HG03280 (cell line): ENCODE measurements around the gene LRRC3C.
A peak's percentile ranks its signal among the peaks of the same experiment; 100 is the strongest.

Experiments used
- ATAC-seq: cut with Tn5 transposase; IDR thresholded peaks from one replicate; pipeline ENCODE4 v1.9.1; 2021; ENCODE audit warnings: mild to moderate bottlenecking, moderate library complexity; ENCODE audit not compliant: unreplicated experiment

Gene LRRC3C

DNA sequence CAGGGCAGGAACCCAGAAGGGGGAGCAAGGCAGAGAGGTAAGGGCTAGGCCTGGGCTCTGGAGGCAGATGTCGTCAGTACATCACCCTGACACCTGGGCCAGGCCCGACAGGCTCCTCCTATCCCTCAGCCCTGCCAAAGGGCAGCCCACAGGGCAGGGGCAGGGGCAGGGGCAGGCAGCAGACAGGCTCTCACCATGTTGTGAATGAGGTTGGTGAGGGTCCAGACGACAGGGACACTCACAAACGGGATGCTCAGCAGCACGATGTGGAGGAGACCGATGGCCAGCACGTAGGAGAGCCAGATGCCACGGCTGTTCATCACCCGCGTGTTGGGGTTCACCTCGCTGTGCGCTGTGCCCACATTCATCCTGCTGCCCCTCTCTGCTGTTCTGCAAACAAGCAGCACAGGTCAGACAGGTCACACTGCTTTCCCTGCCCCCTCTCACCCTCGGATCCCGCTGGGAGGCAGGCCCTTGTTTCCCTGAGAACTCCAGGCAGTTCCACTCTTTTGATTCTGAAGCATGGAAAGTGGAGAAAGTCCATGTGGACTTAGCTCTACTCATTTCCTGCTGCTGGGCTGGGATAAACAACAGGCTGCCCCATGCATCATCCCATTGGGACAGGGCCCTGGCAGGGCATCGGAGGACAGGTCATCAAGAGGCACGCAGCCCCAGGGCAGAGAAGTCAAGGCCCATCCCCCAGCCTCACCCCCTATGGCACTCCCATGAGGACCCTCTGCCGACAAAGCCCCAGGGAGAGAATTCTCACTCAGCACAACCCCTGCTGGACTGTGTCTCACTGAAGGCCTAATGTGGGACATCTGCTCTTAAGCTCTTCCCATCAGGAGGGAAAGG is 3.5 kb upstream of the LRRC3C start:
- no peak for ATAC-seq

DNA sequence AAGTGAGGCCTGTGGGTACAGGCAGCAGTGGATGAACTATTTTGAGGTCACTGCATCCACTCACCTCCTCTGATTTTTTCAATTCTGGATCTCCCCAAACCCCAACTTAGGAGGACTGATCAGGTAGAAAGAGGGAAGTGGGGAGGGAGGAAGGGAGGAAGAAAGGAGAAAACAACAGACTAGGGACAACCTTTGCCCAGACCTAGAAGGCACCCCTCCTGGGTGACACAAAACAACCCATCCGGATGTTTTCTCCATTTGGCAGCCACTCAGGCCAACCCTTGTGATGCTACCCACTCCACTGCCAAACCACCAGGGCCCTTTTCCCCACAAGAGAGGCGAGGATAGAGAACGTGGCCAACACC is 2.9 kb upstream of the LRRC3C start:
- no peak for ATAC-seq

DNA sequence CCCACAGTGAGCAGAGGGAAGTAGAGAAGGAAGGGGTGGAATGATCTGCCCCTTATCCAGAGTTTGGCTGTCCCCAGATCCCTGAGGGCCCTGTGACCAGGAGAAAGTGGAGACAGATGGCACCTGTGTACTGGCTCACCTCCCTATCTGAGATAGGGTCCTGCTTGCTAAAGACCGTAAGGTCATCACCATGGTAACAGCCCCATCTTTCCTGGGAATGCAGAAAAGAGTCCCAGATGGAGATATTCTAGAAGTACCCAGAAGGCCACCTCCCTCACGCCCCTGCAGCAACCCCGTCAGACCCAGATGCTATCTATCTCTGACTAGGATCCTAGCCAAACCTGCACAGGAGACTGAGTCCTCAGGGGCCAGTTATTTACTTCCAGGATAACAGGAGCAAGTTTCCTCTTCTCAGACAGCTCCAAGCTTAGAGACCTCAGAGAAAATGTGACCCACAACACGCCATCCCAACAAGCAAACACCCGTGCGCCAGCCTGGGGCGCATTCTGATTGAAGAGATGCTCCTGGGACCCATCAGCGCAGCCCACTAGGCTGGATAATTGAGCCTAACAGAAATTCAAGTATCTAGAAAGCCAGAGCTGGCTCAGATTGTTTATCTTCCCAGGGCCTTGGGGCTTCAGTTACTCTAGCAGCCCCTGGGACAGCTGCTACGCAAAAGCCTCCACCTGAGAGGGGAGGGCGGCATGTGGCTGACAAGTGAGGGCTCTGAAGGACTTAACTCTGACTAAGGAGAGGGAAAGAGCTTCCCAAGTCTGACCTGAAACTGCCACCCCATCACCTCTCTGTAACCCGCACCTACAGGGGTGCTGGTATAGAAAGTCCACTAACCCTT is 2.0 kb upstream of the LRRC3C start:
- ATAC-seq = no peak

DNA sequence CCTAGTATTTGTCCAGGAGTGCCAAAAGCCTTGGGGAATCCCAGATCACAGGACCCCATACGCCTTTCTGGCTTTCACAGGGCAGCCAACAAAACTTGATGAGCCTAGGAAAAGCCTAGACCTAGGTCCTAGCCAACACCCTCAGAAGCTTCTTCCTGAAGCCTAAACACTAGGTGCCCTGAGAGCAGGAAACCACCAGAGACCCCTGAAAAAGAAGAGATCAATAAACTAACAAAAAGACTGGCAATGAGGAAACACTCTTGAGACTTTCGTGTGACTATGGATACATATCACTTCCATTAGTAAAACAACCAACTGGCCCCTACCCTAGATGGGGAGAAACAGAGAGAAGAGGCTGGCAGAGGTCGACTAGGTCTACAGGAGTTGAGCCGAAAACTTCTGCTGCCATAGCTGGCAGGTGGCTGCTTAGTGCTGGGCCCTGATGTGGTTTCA is 1.4 kb upstream of the LRRC3C start:
- ATAC-seq = no peak

DNA sequence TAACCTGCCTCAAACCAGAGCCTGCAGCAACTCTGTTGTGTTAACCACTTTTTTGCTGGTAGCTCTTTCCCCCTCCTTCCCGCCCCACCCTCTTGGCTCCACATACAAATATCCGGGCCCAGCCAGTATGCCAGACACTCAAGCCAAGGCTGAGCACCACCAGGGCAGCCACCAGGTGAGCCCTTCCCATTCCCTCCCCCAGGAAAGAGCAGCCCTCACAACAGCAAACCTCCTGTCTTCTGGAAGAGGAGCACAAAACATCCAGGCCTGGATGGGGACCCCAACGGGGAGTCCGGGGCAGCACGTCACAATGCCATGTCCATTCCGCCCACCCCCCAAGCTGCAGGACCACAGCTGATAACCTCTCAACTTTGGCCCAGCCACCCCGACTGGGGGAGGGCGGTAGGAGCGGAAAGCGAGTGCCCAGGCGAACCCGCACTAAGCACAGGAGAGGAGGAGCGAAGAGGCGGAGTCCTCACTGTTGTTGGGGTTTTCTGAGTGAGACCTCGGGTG is 888 bp upstream of the LRRC3C start:
- ATAC-seq = no peak

DNA sequence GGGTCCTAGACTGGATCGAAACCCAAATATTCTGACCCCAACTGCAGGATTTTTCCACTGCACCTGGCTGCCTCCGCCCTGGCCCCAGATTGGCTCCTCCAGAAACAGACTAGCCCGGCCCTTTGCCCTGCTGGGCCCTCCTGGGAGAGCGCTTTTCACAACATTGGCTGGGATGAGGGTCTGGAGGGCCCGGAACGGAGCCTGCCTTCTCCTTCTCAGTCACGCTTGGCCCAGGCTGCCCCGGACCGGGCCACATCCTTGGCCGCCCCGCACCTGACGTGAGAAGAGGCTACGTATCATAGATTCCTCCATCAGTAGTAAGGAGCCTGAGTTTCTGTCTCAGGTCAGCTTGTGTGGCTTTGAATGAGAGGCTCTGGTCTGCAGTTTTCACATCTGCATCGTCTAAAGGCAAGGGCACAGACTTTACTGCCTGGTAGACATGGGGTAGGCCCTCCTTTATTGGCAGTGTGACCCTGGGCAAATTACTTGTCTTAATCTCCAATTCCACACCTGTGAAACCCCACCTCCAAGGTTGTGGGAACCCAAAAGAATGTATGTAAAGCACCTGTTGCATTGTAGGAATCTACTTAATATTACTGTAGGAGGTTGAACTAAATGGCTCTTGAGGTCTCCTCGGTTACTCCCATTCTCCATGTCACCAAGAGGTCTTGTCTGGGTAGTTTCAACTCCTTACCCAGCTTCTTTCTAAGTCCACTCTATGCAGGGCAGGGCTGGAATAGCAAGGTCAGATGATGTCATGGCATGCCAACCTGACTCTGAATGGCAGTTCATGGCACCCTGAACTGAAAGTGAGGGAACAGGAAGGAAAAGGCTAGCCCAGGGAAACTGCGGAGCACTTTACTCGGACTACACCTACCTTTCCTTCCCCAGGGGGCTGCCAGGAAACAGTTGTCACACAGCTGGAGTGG is 661 bp downstream of the LRRC3C start:
- ATAC-seq = peak; percentile 13

DNA sequence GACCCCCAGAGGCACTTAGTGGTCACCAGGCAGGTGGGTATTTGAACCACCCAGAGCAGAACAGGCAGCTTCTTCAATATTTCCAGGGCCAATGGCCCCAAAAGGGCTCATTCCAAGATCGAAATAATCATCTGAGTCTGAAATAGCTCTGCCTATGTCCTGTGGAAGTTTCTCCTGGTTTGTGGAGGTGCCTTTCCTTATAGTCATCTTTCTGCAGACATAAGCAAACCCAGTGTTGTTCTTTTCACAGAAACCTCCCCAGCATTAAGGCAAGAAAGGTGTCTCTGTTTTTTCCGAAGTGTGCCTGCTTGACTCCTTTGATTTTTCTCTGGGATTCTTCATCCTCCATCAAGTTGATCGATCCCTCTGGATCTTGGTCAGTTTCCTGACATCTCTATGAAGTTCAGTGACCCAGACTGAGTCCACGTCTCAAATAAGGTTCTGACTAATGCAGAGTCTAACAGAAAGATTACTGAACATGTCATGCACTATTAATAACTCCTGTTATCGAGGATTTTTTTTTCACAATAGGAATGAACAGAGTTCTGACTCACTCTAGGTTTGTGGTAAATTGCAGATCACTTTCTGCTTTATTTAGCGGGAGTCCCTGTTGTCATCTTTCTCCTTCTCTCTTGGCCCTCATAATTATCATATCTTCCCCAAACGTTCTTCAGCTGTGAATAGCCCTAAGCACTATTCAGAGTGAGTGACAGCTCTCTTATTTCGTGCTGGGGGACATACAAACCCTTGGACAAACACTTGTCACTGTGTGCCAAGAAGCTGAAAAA is 1.5 kb downstream of the LRRC3C start:
- ATAC-seq = no peak

DNA sequence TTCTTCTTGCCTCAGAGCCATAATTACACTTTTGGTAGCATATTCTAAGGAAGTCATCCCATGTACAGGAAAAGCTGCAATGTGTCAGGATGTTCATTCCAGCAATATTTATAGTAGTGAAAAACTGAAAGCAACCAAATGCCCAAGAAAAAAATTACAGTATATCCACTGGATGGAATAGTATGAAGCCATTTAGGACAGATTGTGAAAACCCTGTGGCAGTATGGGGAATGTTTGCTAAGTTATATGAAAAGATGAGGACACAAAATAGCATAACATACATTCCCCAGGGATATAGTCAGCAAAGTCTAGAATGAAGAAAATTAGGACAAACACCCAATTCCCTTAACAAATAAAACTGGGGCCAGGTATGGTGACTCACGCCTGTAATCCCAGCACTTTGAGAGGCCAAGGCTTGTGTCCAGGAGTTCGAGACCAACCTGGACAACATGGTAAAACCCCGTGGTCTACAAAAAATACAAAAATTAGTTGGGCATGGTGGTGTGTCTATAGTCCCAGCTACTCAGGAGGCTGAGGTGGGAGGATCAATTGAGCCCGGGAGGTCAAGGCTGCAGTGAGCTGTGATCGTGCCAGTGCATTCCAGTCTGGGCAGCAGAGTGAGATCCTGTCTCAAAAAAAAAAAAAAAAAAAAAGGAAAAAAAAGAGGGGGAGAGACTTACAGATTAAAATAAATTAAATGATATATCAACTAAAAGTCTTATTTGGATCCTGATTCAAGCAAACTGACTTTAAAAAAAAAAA is 2.3 kb downstream of the LRRC3C start:
- ATAC-seq = no peak

DNA sequence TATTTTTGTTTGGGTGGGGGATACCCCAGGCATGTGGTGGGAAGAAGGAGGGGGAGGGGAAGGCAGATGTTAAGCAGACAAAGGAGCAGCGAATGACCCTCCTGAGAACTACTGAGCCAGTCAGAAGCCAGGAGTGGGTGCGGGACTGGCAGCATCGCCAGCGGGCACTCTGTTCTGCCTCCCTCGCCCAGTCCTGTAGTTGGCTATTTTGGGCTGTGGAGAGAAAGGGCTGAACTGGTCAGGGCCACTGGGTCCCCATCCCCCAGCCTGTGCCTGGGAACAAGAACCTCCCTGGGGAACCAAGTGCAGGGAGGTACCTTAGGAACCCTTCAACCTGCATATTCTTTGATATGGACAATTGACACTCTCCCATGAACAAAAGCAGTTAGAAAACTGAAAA is 6.4 kb downstream of the LRRC3C start:
- ATAC-seq = no peak

DNA sequence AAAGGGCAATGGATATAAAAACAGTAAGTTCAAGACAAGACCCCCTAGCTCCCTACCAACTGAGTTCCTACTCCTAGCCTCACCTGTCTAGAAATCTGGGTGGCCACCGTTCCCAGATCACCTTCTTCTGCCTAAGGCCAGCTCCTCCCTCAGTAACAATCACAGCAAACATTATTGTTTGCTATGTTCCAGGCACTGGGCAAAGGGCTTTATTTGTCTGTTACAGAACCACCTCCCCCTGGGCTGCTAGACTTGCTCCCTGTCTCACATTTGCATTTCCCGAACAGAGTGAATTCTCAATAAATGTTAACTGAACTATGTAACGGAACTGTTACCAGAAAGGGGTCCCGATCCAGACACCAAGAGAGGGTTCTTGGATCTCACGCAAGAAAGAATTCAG is 6.8 kb downstream of the LRRC3C start:
- no peak for ATAC-seq

DNA sequence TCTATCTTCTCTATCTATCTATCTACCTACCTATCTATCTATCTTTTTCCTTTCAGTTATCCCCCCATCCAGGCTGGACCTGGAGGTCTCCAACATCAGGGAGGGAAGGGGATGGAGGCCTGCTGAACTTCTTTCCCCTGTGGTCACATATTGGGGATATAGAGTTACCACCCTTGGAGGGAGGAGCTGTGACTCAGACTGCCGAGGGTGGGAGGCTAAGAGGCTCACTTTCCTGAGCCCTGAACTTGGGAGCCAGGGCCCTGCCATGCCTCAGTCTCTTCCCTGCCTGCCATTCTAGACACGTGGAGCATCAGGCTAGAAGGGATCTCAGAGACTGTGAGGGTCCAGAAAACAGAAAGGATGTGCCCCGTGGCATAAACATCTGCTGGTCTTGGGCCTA is 8.4 kb downstream of the LRRC3C start:
- ATAC-seq = no peak

DNA sequence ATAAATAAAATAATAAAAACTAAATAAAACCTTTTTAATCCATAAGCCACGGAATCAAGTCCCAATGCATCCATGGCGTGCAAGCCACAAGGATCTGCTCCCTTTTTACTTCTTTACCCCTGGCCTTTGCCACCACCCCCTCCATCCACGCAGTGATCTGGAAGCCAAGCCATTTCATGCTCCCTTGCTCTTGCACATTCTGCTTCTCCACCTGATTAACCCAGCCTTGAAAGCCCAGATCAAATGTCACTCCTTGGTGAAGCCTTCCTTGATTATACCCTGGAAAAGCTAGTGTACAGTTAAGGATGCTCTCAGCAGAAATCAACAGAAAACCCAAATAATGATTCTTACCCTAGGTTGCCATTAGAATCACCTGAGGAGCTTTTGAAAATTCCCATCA is 9.9 kb downstream of the LRRC3C start:
- no peak for ATAC-seq

DNA sequence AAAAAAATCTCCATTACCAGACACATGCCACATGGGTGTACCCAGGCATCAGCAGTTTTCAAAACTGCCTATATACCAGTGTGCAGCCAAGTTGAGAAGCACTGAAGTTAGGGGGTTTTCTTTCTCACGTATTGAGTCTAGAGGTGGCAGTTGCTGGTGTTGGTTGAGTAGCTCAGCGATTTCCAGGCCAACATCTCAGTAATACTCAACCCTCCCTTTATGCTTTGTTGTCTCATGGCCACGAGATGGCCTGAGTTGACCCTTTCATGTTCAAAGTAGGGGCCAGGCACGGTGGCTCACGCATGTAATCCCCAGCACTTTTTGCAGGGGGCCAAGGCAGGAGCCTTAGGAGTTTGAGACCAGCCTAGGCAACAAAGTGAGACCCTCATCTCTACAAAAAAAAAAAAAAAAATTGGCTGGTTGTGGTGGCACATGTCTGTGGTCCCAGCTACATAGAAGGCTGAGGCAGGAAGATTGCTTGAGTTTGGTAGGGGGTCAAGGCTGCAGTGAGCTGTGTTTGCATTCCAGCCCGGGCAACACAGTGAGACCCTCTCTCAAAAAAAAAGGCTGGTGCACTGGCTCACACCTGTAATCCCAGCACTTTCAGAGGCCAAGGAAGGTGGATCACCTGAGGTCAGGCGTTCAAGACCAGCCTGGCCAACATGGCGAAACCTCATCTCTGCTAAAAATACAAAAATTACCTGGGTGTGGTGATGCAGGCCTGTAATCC is 10.8 kb downstream of the LRRC3C start:
- ATAC-seq = no peak

DNA sequence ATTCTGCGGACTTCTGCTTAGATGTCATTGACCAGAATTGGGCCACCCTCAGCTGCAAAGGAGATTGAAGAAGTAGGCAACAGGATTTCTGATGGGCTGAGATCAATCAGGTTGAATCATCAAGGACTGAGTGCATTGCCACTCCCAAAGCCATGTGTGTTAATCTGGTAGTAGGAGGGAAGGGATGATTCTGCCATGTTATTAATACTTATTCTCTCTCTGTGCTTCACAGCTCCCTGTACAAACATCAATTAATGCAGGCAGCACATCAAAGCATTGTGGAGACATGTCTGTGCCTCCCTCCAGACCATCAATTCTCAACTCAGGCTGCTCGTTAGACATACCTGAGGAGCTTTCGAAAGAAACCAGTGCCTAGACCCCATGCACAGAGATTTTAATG is 11.6 kb downstream of the LRRC3C start:
- ATAC-seq = no peak

DNA sequence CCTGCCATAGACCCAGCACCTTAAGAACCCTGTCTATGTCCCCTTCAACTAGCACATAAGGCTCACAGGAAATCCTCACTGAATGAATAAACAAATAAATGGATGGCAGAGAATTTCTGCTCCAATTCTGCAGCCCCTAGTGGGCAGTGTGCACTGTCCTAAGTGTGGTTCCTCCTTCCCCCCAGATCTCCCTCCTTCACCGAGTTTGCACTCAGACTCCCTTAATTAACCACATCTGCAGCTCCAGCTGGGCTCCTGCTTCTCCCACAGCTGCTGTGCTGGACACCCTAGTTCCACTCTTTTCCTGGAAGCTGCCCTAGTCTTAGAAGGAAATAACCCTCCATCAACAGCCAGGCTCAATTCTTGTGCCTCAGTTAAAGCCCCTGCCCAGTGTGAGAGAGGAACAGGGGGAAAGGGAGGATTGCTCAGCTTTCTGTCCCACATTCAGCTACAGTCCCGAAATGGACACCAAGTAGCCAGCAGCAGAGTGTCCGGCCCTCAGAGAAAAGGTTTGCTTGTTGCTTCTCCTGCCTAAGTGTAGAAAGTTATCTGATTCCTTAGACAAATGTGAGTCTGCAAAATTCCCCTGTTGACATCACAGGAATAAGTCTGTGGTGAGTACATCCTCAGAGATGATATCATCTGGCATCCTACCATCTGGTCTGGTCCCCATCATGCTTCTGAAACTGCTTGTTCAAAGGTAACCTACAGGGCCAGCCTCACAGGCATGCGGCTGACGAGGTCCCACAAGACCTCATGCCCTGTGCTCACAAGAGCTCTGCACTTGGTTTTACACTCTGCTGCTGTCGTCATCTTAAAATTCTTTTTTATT is 12.3 kb downstream of the LRRC3C start:
- peak; percentile 43 for ATAC-seq

DNA sequence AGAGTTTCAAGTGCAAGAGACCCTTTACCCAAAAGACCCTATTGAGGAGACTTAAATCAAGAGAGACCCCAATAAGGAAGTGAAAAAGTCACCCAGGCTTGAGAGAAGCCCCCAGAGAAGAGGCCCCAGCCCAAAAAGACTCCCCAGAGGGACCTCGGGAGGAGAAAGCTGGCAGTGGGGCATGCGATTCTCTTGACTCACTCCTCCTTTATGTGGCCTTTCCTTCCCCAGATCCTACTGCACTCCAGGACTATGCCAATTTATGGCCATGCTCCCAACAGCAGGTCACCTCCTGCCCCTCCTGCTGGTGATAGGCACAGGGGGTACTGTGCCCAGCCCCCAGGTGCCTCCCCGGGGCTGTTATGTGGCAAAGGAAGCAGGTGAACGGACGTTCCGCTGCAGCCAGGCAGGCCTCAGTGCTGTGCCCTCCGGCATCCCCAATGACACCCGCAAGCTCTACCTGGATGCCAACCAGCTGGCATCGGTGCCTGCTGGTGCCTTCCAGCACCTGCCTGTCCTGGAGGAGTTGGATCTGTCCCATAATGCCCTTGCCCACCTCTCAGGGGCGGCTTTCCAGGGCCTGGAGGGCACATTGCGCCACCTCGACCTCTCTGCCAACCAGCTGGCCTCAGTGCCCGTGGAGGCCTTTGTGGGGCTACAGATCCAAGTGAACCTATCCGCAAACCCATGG is 16.3 kb downstream of the LRRC3C start:
- no peak for ATAC-seq

DNA sequence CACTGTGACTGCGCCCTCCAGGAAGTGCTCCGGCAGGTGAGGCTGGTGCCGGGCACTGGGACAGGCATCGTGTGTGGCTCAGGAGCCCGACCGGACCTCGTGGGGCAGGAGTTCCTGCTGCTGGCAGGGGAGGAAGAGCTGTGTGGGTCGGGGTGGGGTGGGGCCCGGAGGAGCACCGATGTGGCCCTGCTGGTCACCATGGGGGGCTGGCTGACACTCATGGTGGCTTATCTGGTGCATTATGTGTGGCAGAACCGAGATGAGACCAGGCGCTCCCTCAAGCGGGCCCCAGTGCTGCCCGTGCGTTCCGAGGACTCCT is 16.8 kb downstream of the LRRC3C start:
- ATAC-seq = no peak
